GM19324 (cell line): Measurements from ENCODE around the gene SMPDL3B.

ENCODE experiments used
- ATAC-seq: cut with Tn5 transposase; IDR thresholded peaks from one replicate; pipeline ENCODE4 v1.9.1; 2021; ENCODE audit warnings: mild to moderate bottlenecking, moderate library complexity; ENCODE audit not compliant: unreplicated experiment, low FRiP score

Gene SMPDL3B

GRCh38 chr1:27934818-27935549 lies at the start of gene SMPDL3B:
Gene SMPDL3B, plus strand, starts transcription at chr1:27935000. Its CDS starts 184 bp downstream, at chr1:27935184.
- ATAC-seq = no peak

GRCh38 chr1:27885114-27885528 lies 49.7 kb upstream of the SMPDL3B start:
- no peak for ATAC-seq

- no peak for ATAC-seq
These were observed 49.0 kb upstream of the SMPDL3B start for GRCh38 chr1:27885621-27886352.

- no peak for ATAC-seq
These were observed 48.5 kb upstream of the SMPDL3B start for GRCh38 chr1:27886353-27886679.

- no peak for ATAC-seq
These were observed 48.1 kb upstream of the SMPDL3B start for GRCh38 chr1:27886744-27887143.

GRCh38 chr1:27887215-27888021 lies 47.4 kb upstream of the SMPDL3B start:
- ATAC-seq = no peak

- ATAC-seq = no peak
These were observed 45.3 kb upstream of the SMPDL3B start for GRCh38 chr1:27889506-27889905.

GRCh38 chr1:27891196-27891889 lies 43.5 kb upstream of the SMPDL3B start:
- peak; percentile 60 for ATAC-seq

GRCh38 chr1:27894521-27894920 lies 40.3 kb upstream of the SMPDL3B start:
- ATAC-seq = no peak

- no peak for ATAC-seq
These were observed 28.0 kb upstream of the SMPDL3B start for GRCh38 chr1:27906759-27907158.

- no peak for ATAC-seq
These were observed 22.4 kb upstream of the SMPDL3B start for GRCh38 chr1:27912429-27912828.

- no peak for ATAC-seq
These were observed 19.7 kb upstream of the SMPDL3B start for GRCh38 chr1:27915082-27915575.

GRCh38 chr1:27922272-27922671 lies 12.5 kb upstream of the SMPDL3B start:
- no peak for ATAC-seq

GRCh38 chr1:27928216-27928954 lies 6.4 kb upstream of the SMPDL3B start:
- ATAC-seq = no peak

- no peak for ATAC-seq
These were observed 3.6 kb upstream of the SMPDL3B start for GRCh38 chr1:27931184-27931583.

GRCh38 chr1:27931759-27932158 lies 3.0 kb upstream of the SMPDL3B start:
- ATAC-seq = no peak

- no peak for ATAC-seq
These were observed 921 bp downstream of the SMPDL3B start for GRCh38 chr1:27935721-27936120.

GRCh38 chr1:27936370-27936769 lies 1.6 kb downstream of the SMPDL3B start:
- ATAC-seq = no peak

GRCh38 chr1:27937524-27937836 lies 2.7 kb downstream of the SMPDL3B start:
- no peak for ATAC-seq

GRCh38 chr1:27938488-27938887 lies 3.7 kb downstream of the SMPDL3B start:
- ATAC-seq = no peak
